ENCODE measurements around the gene KDM5A.

- TF ChIP-seq CTCF (IDR thresholded peaks at IDR 0.05) (no peak), POLR2A (IDR thresholded peaks at IDR 0.05) (no peak)
Measured at GRCh38 chr12:334125-334524, 55.0 kb downstream of the KDM5A start.

Data from esophagus squamous epithelium (tissue), 4 donors.